ENCODE measurements around the gene DRICH1.
"Not testable (repeated sequence)": the region's sequence is repeated elsewhere in the genome, so short reads cannot be mapped to it uniquely, and the experiment has no call there.

GRCh38 chr22:23627401-23628055 is 4.6 kb downstream of the DRICH1 start:
- not testable (repeated sequence) for TF ChIP-seq CTCF (conservative IDR thresholded peaks at IDR 0.05; ENCODE audit: low read depth, low read length); EZH2phosphoT487 (IDR thresholded peaks at IDR 0.05; ENCODE audit: borderline replicate concordance, low read length)

Data from PC-3 (cell line).